HL-60 (cell line): Measurements from ENCODE around the gene LRIT2.

Experiments used
- CTCF ChIP-seq: IDR thresholded peaks from one replicate; pipeline ENCODE4 v1.5.1; 2011; ENCODE audit warnings: low read length, control low read depth, inconsistent platforms; ENCODE audit not compliant: insufficient read depth
- POLR2AphosphoS5 ChIP-seq: IDR thresholded peaks from 2 replicates; pipeline ENCODE4 v1.6.1; 2012; ENCODE audit warnings: low read depth

GRCh38 chr10:84198206-84198915, 27.0 kb downstream of the LRIT2 start:
- no peak for TF ChIP-seq CTCF
- no peak for TF ChIP-seq POLR2AphosphoS5
